SK-N-SH (cell line): ENCODE measurements around the gene NEBL. TPM values are rescaled to one million over a fixed set of nuclear protein-coding genes. Genes with fewer than 3 reads are reported as not detected.
A peak's percentile ranks its signal among the peaks of the same experiment; 100 is the strongest.

Source experiments
- CTCF ChIA-PET: fragments of 300-600, 350-600 bp; formaldehyde crosslinking; extraction: SDS; loops from one replicate; lab custom pipeline; 2021; lab: Yijun Ruan, JAX
- POLR2A ChIA-PET: fragments of 350-600 bp; sonication (Branson Sonifier 250); formaldehyde crosslinking; extraction: SDS; loops from one replicate; lab custom pipeline; 2020; ENCODE audit warnings: antibody characterized with exemption, inconsistent platforms; lab: Yijun Ruan, JAX
- DNase-seq: peaks from one replicate; pipeline ENCODE4 v3.0.0; 2012
- H2AFZ ChIP-seq: fragments of 200-600 bp; sonication (generic); 2 replicates; pipeline ENCODE4 v1.8.1; 2016; ENCODE audit warnings: antibody characterized with exemption, mild to moderate bottlenecking, low read depth
- H3F3A ChIP-seq: fragments of 200-600 bp; sonication (generic); replicated peaks from 2 replicates; pipeline ENCODE3; 2016; ENCODE audit warnings: antibody characterized with exemption, mild to moderate bottlenecking; ENCODE audit not compliant: insufficient read depth
- H3K27ac ChIP-seq, 2 experiments: fragments of 200-500 bp in 1 of 2; fragments of 200-600 bp in 1 of 2; sonication (Bioruptor generic) in 1 of 2; sonication (generic), shearing (Covaris generic) in 1 of 2; 2 replicates each; pipeline versions ENCODE4 v1.5.1 to v1.6.1; 2014 to 2016; ENCODE audit warnings: low read depth in 2 of 2, inconsistent platforms in 1 of 2, low read length in 1 of 2, mild to moderate bottlenecking in 1 of 2, mixed read lengths in 1 of 2
- H3K27me3 ChIP-seq: fragments of 200-600 bp; sonication (generic), shearing (Covaris generic); 2 replicates; pipeline ENCODE4 v1.6.1; 2016; ENCODE audit warnings: mixed run types; ENCODE audit not compliant: insufficient read depth
- H3K36me3 ChIP-seq, 2 experiments: fragments of 200-500 bp in 1 of 2; fragments of 200-600 bp in 1 of 2; sonication (Bioruptor generic) in 1 of 2; sonication (generic) in 1 of 2; replicated peaks in 1 of 2; 2 replicates each; pipeline versions ENCODE3 to v1.5.1; 2014 to 2016; ENCODE audit warnings: low read length in 1 of 2, mild to moderate bottlenecking in 1 of 2; ENCODE audit not compliant: insufficient read depth in 2 of 2, control insufficient read depth in 1 of 2
- H3K4me1 ChIP-seq, 2 experiments: fragments of 200-500 bp in 1 of 2; fragments of 200-600 bp in 1 of 2; sonication (Bioruptor generic) in 1 of 2; sonication (generic), shearing (Covaris generic) in 1 of 2; 2 replicates each; pipeline versions ENCODE4 v1.5.1 to v1.6.1; 2014 to 2016; ENCODE audit warnings: low read depth in 1 of 2, low read length in 1 of 2, mixed run types in 1 of 2; ENCODE audit not compliant: insufficient read depth in 2 of 2, control insufficient read depth in 1 of 2
- H3K4me2 ChIP-seq: fragments of 200-600 bp; sonication (generic), shearing (Covaris generic); 2 replicates; pipeline ENCODE4 v1.6.1; 2017; ENCODE audit warnings: mixed run types
- H3K4me3 ChIP-seq, 2 experiments: fragments of 200-500 bp in 1 of 2; fragments of 200-600 bp in 1 of 2; sonication (Bioruptor generic) in 1 of 2; sonication (generic), shearing (Covaris generic) in 1 of 2; 2 replicates each; pipeline versions ENCODE4 v1.5.1 to v1.8.1; 2014 to 2016; ENCODE audit warnings: low read depth in 2 of 2, inconsistent platforms in 1 of 2, low read length in 1 of 2, mild to moderate bottlenecking in 1 of 2, mixed read lengths in 1 of 2, moderate library complexity in 1 of 2
- H3K79me2 ChIP-seq: fragments of 200-600 bp; sonication (generic); 2 replicates; pipeline ENCODE4 v1.8.1; 2017; ENCODE audit warnings: mild to moderate bottlenecking; ENCODE audit not compliant: insufficient read depth
- H3K9ac ChIP-seq: fragments of 200-600 bp; sonication (generic); 2 replicates; pipeline ENCODE4 v1.6.1; 2017; ENCODE audit warnings: mixed run types
- H3K9me2 ChIP-seq: fragments of 200-600 bp; sonication (generic); 2 replicates; pipeline ENCODE4 v1.6.1; 2017; ENCODE audit warnings: mixed run types
- H3K9me3 ChIP-seq: fragments of 200-600 bp; sonication (generic); 2 replicates; pipeline ENCODE4 v1.6.1; 2017; ENCODE audit warnings: mixed run types, mild to moderate bottlenecking, moderate library complexity
- H4K20me1 ChIP-seq: fragments of 200-600 bp; sonication (generic); 2 replicates; pipeline ENCODE4 v1.6.1; 2017; ENCODE audit warnings: mild to moderate bottlenecking, mixed run types; ENCODE audit not compliant: insufficient read depth
- CHD2 ChIP-seq: fragments of 150-350 bp; IDR thresholded peaks from 2 replicates; pipeline ENCODE4 v1.6.1; 2018; ENCODE audit warnings: low read length; ENCODE audit not compliant: partially characterized antibody
- EZH2phosphoT487 ChIP-seq: fragments of 200-600 bp; sonication (generic); IDR thresholded peaks from 2 replicates; pipeline ENCODE4 v1.6.1; 2017; ENCODE audit warnings: low read depth, mixed run types, mild to moderate bottlenecking, antibody characterized with exemption, moderate library complexity, borderline replicate concordance
- NRF1 ChIP-seq: IDR thresholded peaks from 2 replicates; pipeline ENCODE4 v1.6.1; 2012; ENCODE audit warnings: low read depth, mild to moderate bottlenecking, low read length
- POLR2AphosphoS5 ChIP-seq: IDR thresholded peaks from 2 replicates; pipeline ENCODE4 v1.6.1; 2012; ENCODE audit warnings: low read depth, low read length
- RAD21 ChIP-seq: IDR thresholded peaks from 2 replicates; pipeline ENCODE4 v1.6.1; 2012; ENCODE audit warnings: mild to moderate bottlenecking, low read length
- RCOR1 ChIP-seq: fragments of 150-350 bp; IDR thresholded peaks from 2 replicates; pipeline ENCODE4 v1.6.1; 2017; ENCODE audit warnings: antibody characterized with exemption, low read length
- RXRA ChIP-seq: IDR thresholded peaks from 2 replicates; pipeline ENCODE4 v1.4.0; 2012; ENCODE audit warnings: low read depth, mild to moderate bottlenecking, borderline replicate concordance
- SMC3 ChIP-seq: IDR thresholded peaks from 2 replicates; pipeline ENCODE4 v1.6.1; 2012; ENCODE audit warnings: low read depth, low read length, improper control_type of control experiment
- TAF1 ChIP-seq: IDR thresholded peaks from 2 replicates; pipeline ENCODE4 v1.6.1; 2012; ENCODE audit warnings: low read depth, mild to moderate bottlenecking, low read length, moderate library complexity, borderline replicate concordance
- TCF12 ChIP-seq: IDR thresholded peaks from 2 replicates; pipeline ENCODE4 v1.4.0; 2012
- TEAD4 ChIP-seq: IDR thresholded peaks from 2 replicates; pipeline ENCODE4 v1.4.0; 2012; ENCODE audit warnings: mild to moderate bottlenecking, borderline replicate concordance; ENCODE audit not compliant: insufficient read depth
- YY1 ChIP-seq: IDR thresholded peaks from 2 replicates; pipeline ENCODE4 v1.4.0; 2012; ENCODE audit warnings: low read depth, mild to moderate bottlenecking
- WGBS: methylation state at CpG from one replicate; pipeline ENCODE4 v1.1.6; 2017; ENCODE audit warnings: low lambda C conversion rate; 5-methylcytosine and 5-hydroxymethylcytosine counted together
- polyA plus RNA-seq, 3 experiments: library from polyadenylated mRNA; depleted of rRNA; stranded (reverse); fragments of >200 nt; gene quantifications; 2 replicates each; pipeline ENCODE4 v1.2.3, GENCODE V29; 2012
- TF ChIP-seq, protein P1 (sequence below): fragments of 200-600 bp; sonication (generic); IDR thresholded peaks from 2 replicates; pipeline ENCODE4 v1.6.1; 2017; ENCODE audit warnings: antibody characterized with exemption, mild to moderate bottlenecking, moderate library complexity
- TF ChIP-seq, protein P2 (sequence below): IDR thresholded peaks from 2 replicates; pipeline ENCODE4 v1.4.0; 2012; ENCODE audit warnings: low read depth, borderline replicate concordance
- TF ChIP-seq, protein P3 (sequence below): IDR thresholded peaks from 2 replicates; pipeline ENCODE4; 2012
- TF ChIP-seq, protein P4 (sequence below): IDR thresholded peaks from 2 replicates; pipeline ENCODE4 v1.6.1; 2012; ENCODE audit warnings: mild to moderate bottlenecking, low read depth, low read length, moderate library complexity

NEBL gene
- polyA plus RNA-seq, 1 of the 3 experiments (the other 2 are of a cell fraction), result 0.58 TPM

DNA sequence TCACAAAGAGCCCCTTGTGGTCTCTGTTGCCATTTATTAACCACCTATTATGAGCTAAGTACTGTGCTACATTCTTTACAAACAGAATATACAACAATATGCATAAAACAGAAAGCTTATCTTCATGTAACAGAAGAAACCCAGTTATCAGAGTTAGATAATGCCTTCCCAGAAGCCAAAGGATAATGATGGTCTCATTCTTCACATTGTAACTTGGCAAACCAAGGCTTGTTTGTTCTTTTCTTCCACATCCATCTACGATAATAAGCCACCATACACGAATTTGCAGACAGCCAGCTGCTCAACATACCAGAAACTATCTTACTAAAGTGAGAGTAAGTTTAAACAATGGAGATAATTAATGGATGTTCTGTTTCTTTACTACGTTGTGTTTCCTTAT is 127.6 kb downstream of the NEBL start:
- H3K4me3 ChIP-seq, result no peak overlapping the region
- WGBS, result 9% methylated on average over 3 of the region's 3 CpGs
- H3K9me2 ChIP-seq, result no peaks in the 10 kb centered on the region
- H3K36me3 ChIP-seq, result no peaks in the 10 kb centered on the region
- H3K27me3 ChIP-seq, result no peaks in the 10 kb centered on the region
- DNase-seq, result no peak
- H3K79me2 ChIP-seq, result no peaks in the 10 kb centered on the region
- no peak overlapping the region for H3K4me2 ChIP-seq
- no peak overlapping the region for H2AFZ ChIP-seq
- ChIA-PET CTCF (interaction anchor here (0.6 to 2.9 kb wide), 20 partner anchors 9 to 1615 kb away, joined by 3 to 16 read pairs (median 3); partner anchors contain the start of gene PLXDC2), POLR2A (no interaction called here)
- H4K20me1 ChIP-seq, result no peaks in the 10 kb centered on the region
- H3K27ac ChIP-seq, result no peak overlapping the region
- H3F3A ChIP-seq, result no peaks in the 10 kb centered on the region
- no peaks in the 10 kb centered on the region; a peak in 1 of 4 replicates for H3K4me1 ChIP-seq
- no peak overlapping the region for H3K9ac ChIP-seq
- H3K9me3 ChIP-seq, result no peaks in the 10 kb centered on the region
- TF ChIP-seq, protein P1, sequence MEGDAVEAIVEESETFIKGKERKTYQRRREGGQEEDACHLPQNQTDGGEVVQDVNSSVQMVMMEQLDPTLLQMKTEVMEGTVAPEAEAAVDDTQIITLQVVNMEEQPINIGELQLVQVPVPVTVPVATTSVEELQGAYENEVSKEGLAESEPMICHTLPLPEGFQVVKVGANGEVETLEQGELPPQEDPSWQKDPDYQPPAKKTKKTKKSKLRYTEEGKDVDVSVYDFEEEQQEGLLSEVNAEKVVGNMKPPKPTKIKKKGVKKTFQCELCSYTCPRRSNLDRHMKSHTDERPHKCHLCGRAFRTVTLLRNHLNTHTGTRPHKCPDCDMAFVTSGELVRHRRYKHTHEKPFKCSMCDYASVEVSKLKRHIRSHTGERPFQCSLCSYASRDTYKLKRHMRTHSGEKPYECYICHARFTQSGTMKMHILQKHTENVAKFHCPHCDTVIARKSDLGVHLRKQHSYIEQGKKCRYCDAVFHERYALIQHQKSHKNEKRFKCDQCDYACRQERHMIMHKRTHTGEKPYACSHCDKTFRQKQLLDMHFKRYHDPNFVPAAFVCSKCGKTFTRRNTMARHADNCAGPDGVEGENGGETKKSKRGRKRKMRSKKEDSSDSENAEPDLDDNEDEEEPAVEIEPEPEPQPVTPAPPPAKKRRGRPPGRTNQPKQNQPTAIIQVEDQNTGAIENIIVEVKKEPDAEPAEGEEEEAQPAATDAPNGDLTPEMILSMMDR, result no peak
- no peak for TF ChIP-seq RXRA
- no peak for TF ChIP-seq EZH2phosphoT487
- TF ChIP-seq TCF12, result no peak
- TF ChIP-seq, protein P2, sequence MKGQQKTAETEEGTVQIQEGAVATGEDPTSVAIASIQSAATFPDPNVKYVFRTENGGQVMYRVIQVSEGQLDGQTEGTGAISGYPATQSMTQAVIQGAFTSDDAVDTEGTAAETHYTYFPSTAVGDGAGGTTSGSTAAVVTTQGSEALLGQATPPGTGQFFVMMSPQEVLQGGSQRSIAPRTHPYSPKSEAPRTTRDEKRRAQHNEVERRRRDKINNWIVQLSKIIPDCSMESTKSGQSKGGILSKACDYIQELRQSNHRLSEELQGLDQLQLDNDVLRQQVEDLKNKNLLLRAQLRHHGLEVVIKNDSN, result no peak

DNA sequence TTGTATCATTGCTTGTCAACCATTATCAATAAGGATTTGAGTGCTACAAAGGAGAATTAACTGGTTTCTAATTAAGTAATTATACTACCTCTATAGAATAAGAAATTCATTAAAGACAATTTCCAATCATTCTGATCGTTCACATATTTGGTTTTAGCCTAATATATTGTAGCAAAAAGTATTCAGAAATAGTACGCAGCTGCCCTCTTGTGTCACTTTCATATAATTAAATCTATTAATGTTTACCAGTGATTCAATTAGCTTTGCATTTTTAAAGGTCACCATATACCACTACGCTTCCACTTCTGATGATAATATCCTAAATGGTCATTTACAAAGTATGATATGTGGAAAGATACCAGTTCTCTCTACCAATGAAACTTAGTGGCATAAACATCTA is 128.3 kb downstream of the NEBL start:
- Histone ChIP-seq H4K20me1 (no peaks in the 10 kb centered on the region), H3K4me1 (no peaks in the 10 kb centered on the region; a peak in 1 of 4 replicates), H3K27ac (no peak overlapping the region), H3K9ac (no peak overlapping the region), H2AFZ (no peak overlapping the region), H3K9me3 (no peaks in the 10 kb centered on the region), H3K79me2 (no peaks in the 10 kb centered on the region), H3K9me2 (no peaks in the 10 kb centered on the region), H3K27me3 (no peaks in the 10 kb centered on the region), H3K36me3 (no peaks in the 10 kb centered on the region), H3F3A (no peaks in the 10 kb centered on the region), H3K4me2 (no peak overlapping the region), H3K4me3 (no peak overlapping the region)
- POLR2A ChIA-PET, result no interaction called here
- whole genome bisulfite sequencing, result 11% methylated on average over 3 of the region's 3 CpGs
- peak; percentile 4 for DNase-seq
- CTCF ChIA-PET, result interaction anchor here (0.6 to 2.9 kb wide), 21 partner anchors 9 to 1614 kb away, joined by 3 to 16 read pairs (median 3); partner anchors contain the start of gene PLXDC2
- TF ChIP-seq, protein P3, sequence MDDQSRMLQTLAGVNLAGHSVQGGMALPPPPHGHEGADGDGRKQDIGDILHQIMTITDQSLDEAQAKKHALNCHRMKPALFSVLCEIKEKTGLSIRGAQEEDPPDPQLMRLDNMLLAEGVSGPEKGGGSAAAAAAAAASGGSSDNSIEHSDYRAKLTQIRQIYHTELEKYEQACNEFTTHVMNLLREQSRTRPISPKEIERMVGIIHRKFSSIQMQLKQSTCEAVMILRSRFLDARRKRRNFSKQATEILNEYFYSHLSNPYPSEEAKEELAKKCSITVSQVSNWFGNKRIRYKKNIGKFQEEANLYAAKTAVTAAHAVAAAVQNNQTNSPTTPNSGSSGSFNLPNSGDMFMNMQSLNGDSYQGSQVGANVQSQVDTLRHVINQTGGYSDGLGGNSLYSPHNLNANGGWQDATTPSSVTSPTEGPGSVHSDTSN, result no peak
- TF ChIP-seq NRF1 (no peak), YY1 (no peak), POLR2AphosphoS5 (no peak), RAD21 (peak; percentile 69), CHD2 (no peak), RCOR1 (no peak), TAF1 (no peak), TEAD4 (no peak), SMC3 (peak; percentile 25; the same call in 1 of the 2 replicates), EZH2phosphoT487 (no peak)
- TF ChIP-seq, protein P2, result no peak
- TF ChIP-seq, protein P4, sequence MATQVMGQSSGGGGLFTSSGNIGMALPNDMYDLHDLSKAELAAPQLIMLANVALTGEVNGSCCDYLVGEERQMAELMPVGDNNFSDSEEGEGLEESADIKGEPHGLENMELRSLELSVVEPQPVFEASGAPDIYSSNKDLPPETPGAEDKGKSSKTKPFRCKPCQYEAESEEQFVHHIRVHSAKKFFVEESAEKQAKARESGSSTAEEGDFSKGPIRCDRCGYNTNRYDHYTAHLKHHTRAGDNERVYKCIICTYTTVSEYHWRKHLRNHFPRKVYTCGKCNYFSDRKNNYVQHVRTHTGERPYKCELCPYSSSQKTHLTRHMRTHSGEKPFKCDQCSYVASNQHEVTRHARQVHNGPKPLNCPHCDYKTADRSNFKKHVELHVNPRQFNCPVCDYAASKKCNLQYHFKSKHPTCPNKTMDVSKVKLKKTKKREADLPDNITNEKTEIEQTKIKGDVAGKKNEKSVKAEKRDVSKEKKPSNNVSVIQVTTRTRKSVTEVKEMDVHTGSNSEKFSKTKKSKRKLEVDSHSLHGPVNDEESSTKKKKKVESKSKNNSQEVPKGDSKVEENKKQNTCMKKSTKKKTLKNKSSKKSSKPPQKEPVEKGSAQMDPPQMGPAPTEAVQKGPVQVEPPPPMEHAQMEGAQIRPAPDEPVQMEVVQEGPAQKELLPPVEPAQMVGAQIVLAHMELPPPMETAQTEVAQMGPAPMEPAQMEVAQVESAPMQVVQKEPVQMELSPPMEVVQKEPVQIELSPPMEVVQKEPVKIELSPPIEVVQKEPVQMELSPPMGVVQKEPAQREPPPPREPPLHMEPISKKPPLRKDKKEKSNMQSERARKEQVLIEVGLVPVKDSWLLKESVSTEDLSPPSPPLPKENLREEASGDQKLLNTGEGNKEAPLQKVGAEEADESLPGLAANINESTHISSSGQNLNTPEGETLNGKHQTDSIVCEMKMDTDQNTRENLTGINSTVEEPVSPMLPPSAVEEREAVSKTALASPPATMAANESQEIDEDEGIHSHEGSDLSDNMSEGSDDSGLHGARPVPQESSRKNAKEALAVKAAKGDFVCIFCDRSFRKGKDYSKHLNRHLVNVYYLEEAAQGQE, result no peak
- TF ChIP-seq, protein P1, result peak; percentile 50
